Keratinocyte (primary cell): Measurements from ENCODE around the gene ST8SIA6. TPM values are rescaled to one million over a fixed set of nuclear protein-coding genes. Genes with fewer than 3 reads are reported as not detected.

Experiments used
- DNase-seq: peaks from one replicate; pipeline ENCODE4 v3.0.0-alpha.2; 2011; ENCODE audit warnings: low read depth, missing footprints, low spot score
- FAIRE-seq: peaks from 2 replicates; lab custom pipeline; 2011; peaks lifted over from hg19 to GRCh38; lab: Jason Lieb, UNC
- H2AFZ ChIP-seq: 2 replicates; pipeline ENCODE4 v1.6.0; 2012; ENCODE audit warnings: low read length, control low read depth, inconsistent platforms; ENCODE audit not compliant: control insufficient read depth
- H3K27ac ChIP-seq: 2 replicates; pipeline ENCODE4 v1.5.1; 2011; ENCODE audit warnings: low read length; ENCODE audit not compliant: control insufficient read depth, insufficient read depth
- H3K27me3 ChIP-seq: 3 replicates; pipeline ENCODE4 v1.6.0; 2011; ENCODE audit warnings: low read length; ENCODE audit not compliant: control insufficient read depth, insufficient read depth; ENCODE audit errors: extremely low read depth
- H3K36me3 ChIP-seq, 2 experiments: 2 replicates in 1 of 2; 3 replicates in 1 of 2; pipeline ENCODE4 v1.5.1; 2011; ENCODE audit warnings: low read length in 2 of 2, mild to moderate bottlenecking in 1 of 2; ENCODE audit not compliant: control insufficient read depth in 2 of 2, insufficient read depth in 2 of 2; ENCODE audit errors: extremely low read depth in 1 of 2
- H3K4me1 ChIP-seq: 3 replicates; pipeline ENCODE4 v1.5.1; 2011; ENCODE audit warnings: low read length; ENCODE audit not compliant: control insufficient read depth, insufficient read depth; ENCODE audit errors: extremely low read depth
- H3K4me2 ChIP-seq: 3 replicates; pipeline ENCODE4 v1.6.0; 2011; ENCODE audit warnings: low read depth, low read length; ENCODE audit not compliant: control insufficient read depth, insufficient read depth; ENCODE audit errors: extremely low read depth
- H3K4me3 ChIP-seq, 3 experiments: fragments of 200-600 bp in 1 of 3; sonication (generic) in 1 of 3; 2 replicates in 2 of 3; 3 replicates in 1 of 3; pipeline ENCODE4 v1.5.1; 2011 to 2016; ENCODE audit warnings: low read length in 3 of 3, mild to moderate bottlenecking in 3 of 3, control low read depth in 2 of 3, inconsistent platforms in 1 of 3, low read depth in 1 of 3, mixed read lengths in 1 of 3, mixed run types in 1 of 3, moderate library complexity in 1 of 3; ENCODE audit not compliant: control insufficient read depth in 2 of 3, insufficient read depth in 2 of 3; ENCODE audit errors: extremely low read depth in 1 of 3
- H3K79me2 ChIP-seq: 2 replicates; pipeline ENCODE4 v1.6.0; 2012; ENCODE audit warnings: low read length; ENCODE audit not compliant: control insufficient read depth, insufficient read depth
- H3K9ac ChIP-seq: 3 replicates; pipeline ENCODE4 v1.6.0; 2011; ENCODE audit warnings: low read length; ENCODE audit not compliant: control insufficient read depth, insufficient read depth; ENCODE audit errors: extremely low read depth
- H3K9me1 ChIP-seq: 3 replicates; pipeline ENCODE4 v1.6.0; 2011; ENCODE audit warnings: low read length; ENCODE audit not compliant: control insufficient read depth, insufficient read depth; ENCODE audit errors: extremely low read depth
- H3K9me3 ChIP-seq: 2 replicates; pipeline ENCODE4 v1.5.1; 2012; ENCODE audit warnings: low read depth, low read length; ENCODE audit not compliant: control insufficient read depth
- H4K20me1 ChIP-seq: 3 replicates; pipeline ENCODE4 v1.6.0; 2011; ENCODE audit warnings: low read length; ENCODE audit not compliant: control insufficient read depth, insufficient read depth; ENCODE audit errors: extremely low read depth
- CTCF ChIP-seq, 3 experiments: IDR thresholded peaks in 1 of 3; conservative IDR thresholded peaks in 1 of 3; optimal IDR thresholded peaks in 1 of 3; 2 replicates in 2 of 3; 3 replicates in 1 of 3; pipeline versions ENCODE3 to v1.5.1; 2011; ENCODE audit warnings: low read length in 3 of 3, mild to moderate bottlenecking in 3 of 3, moderate library complexity in 2 of 3, control low read depth in 1 of 3, inconsistent platforms in 1 of 3; ENCODE audit not compliant: insufficient read depth in 2 of 3; ENCODE audit errors: extremely low read depth in 1 of 3
- EZH2 ChIP-seq: IDR thresholded peaks from one replicate; pipeline ENCODE4 v1.6.1; 2012; ENCODE audit warnings: inconsistent platforms, mild to moderate bottlenecking, low read length, moderate library complexity
- dilution Hi-C: fragments of 300-500 bp; cut with MboI; formaldehyde crosslinking; loops from one replicate; pipeline ENCODE4 v1.7.0; 2020; ENCODE audit warnings: low sequenced_read_pairs; ENCODE audit not compliant: extremely low pct_ligation_motif_present
- polyA plus RNA-seq, 5 experiments: library from polyadenylated mRNA; depleted of rRNA in 3 of 5; stranded (reverse) in 3 of 5; stranded (forward) in 1 of 5; unstranded in 1 of 5; fragments of >200 nt; gene quantifications; 1 replicate in 1 of 5; 2 replicates in 3 of 5; 3 replicates in 1 of 5; pipeline versions ENCODE4 v1.2.1 to v1.2.3, GENCODE V29; 2011 to 2012; ENCODE audit warnings: missing spikeins in 2 of 5, low read depth in 1 of 5, low replicate concordance in 1 of 5

Gene ST8SIA6
- polyA plus RNA-seq, 1 donor (not counting 4 experiments of a cell fraction or from before 2014, with no cell fraction given) = not detected

DNA sequence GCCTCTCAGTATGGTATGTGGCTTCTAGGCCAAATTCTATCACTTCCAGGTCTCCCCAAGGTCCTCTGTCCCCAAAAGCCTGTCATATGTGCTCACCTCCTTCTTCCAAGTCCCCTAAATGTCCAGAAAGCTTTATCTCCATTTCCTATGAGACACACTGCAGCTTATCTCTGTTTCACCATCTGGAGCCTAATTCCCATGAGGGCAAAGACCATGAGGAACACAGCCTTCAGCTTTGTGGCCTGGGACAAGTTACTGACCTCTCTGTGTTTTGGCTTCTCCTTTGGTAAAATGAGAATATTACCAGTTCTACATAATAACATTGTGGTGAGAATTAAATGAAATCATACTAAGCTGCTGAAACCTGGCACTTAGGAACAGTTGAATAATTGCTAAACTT is 19.2 kb downstream of the ST8SIA6 start:
- Histone ChIP-seq H3K9me3 (no peaks in the 10 kb centered on the region), H3K9ac (no peak overlapping the region), H3K36me3 (no peaks in the 10 kb centered on the region), H3K79me2 (no peaks in the 10 kb centered on the region), H4K20me1 (no peaks in the 10 kb centered on the region), H3K27me3 (peaks cover 5% of the 10 kb centered on the region), H3K9me1 (no peaks in the 10 kb centered on the region), H3K4me2 (no peak overlapping the region), H3K27ac (no peak overlapping the region), H2AFZ (no peak overlapping the region), H3K4me3 (no peak overlapping the region), H3K4me1 (no peaks in the 10 kb centered on the region)
- DNase-seq (no peak), FAIRE-seq (no peak)
- TF ChIP-seq EZH2 = no peak
- TF ChIP-seq CTCF (optimal IDR thresholded peaks at IDR 0.05 in 1 of 3, IDR thresholded peaks at IDR 0.05 in 1 of 3, conservative IDR thresholded peaks at IDR 0.05 in 1 of 3; ENCODE audit: extremely low read depth in 1 of 3, insufficient read depth in 2 of 3, low read length in 3 of 3) = no peak
- dilution Hi-C loops = no loop called here

DNA sequence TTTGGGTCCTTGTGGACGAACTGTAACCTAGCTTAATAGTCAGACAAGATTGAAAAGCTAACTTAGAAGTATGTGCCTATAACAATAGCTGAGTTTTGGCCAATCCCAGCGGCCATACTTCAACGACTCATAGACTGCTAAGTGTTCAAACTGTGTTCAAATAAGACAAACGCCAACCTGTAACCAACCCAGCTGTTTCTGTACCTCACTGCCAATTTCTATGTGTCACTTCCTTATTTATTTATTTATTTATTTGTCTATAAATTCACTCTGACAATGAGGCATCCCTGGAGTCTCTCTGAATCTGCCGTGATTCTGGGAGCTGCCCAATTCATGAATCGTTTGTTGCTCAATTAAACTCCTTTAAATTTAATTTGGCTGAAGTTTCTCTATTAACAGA is 21.7 kb downstream of the ST8SIA6 start:
- Histone ChIP-seq H3K4me1 (no peaks in the 10 kb centered on the region), H2AFZ (no peak overlapping the region), H3K9me1 (no peaks in the 10 kb centered on the region), H3K79me2 (no peaks in the 10 kb centered on the region), H3K36me3 (no peaks in the 10 kb centered on the region), H3K9ac (no peak overlapping the region), H3K27ac (no peak overlapping the region), H3K27me3 (peaks cover 5% of the 10 kb centered on the region), H3K4me3 (no peak overlapping the region), H3K9me3 (no peaks in the 10 kb centered on the region), H3K4me2 (no peak overlapping the region), H4K20me1 (no peaks in the 10 kb centered on the region)
- TF ChIP-seq EZH2 (no peak), CTCF (optimal IDR thresholded peaks at IDR 0.05 in 1 of 3, IDR thresholded peaks at IDR 0.05 in 1 of 3, conservative IDR thresholded peaks at IDR 0.05 in 1 of 3; ENCODE audit: extremely low read depth in 1 of 3, insufficient read depth in 2 of 3, low read length in 3 of 3) (no peak)
- DNase-seq (no peak), FAIRE-seq (no peak)
- dilution Hi-C loops = no loop called here
